SW 1271 (cell line): ENCODE measurements around the gene PDE6C.

ENCODE experiments used
- DNase-seq, 2 experiments: peaks; one replicate each; lab custom pipeline; 2025; lab: John Stamatoyannopoulos, UW

The PDE6C gene

DNA sequence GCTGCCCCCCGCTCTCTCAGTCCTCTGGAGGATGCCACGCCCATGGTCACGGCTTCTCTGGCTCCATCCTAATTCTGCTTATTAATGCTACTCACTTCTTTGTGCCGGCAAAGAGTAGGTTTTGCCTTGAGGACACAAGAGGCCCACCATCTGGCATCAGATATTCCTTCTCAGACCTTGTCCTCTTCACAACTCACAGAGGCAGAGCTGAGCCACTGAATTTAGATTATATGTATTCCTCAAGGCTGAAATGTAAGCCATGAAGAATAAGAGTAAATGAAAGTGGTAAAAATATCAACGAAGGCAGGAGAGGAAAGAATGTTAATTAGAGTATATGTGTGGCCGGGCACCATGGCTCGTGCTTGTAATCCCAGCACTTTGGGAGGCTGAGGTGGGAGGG is 17.8 kb upstream of the PDE6C start:
- no peak for DNase-seq

GRCh38 chr10:93595378-93596161 is 16.8 kb upstream of the PDE6C start:
- DNase-seq = no peak

DNA sequence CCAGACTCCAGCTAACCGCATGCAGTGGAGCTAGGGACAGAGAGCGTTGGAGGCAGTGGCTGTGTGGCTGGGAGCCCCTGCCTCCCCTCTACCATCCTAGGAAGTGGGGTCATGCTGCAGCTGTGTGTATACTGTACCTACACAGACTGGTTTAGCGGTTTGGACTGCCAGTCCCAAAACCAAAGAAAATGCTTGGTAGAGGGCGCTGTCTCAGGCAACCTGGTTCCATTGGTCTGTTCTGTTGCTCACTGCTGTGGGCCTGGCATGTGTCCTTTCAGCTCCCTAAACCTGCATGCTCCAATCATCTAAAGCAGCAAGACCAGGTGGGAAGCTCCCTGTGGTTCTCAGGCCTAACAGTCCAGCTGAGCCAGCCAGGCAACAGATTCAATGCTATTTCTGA is 15.8 kb upstream of the PDE6C start:
- DNase-seq = no peak

GRCh38 chr10:93597075-93597599 is 15.2 kb upstream of the PDE6C start:
- DNase-seq = no peak

DNA sequence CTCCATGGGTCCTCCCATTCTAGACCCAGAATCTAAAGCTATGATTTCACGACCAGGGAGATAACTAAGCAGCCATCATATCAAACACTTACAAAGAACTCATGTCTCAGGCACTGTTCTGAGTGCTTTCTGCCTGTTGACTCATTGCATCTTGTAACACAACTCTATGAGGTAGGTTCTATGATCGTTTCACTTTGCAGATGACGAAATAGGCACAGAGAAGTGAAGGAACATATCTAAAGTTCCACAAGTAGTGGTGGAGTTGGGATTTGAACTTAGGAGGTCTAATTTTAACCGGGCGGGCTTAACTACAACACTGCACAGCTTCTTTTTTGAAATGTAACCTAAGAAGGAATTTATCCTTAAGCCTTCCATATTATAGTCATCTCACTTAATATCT is 14.2 kb upstream of the PDE6C start:
- DNase-seq = no peak

GRCh38 chr10:93599335-93599734 is 13.0 kb upstream of the PDE6C start:
- DNase-seq = no peak

- DNase-seq = no peak
Measured at GRCh38 chr10:93599778-93600177, 12.6 kb upstream of the PDE6C start.

DNA sequence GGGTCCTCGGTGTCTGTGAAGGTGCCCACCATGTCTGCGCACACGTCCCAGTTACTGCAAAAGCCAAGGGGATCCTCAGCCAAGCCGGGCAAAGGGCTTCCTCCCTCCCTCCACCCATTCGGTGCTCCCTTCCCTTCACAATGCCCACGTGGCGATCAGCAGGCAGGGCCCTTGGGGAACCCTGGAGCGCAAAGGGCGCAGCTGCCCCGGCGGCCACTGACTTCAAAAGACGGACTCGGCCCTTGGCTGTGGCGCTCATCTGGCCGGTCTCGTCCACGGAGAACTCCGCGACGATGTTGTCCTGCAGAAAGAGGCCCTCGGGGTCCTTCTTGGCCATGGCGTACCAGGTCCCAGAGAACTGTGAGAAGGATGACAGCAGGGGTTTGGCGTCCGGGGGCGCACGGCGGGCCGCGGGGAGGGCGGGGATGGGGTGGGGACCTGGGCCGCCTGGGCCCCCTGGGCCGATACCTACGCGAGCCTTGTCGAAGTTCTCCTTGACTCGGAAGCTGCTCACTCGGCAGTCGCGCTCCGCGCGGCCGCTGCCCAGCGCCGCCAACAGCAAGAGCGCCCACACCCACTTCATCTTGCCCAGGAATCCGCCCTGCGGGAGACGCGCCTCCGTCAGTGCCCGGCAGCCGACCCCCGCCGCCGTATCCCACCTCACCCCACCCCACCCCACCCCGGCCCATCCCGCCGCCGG is 11.7 kb upstream of the PDE6C start:
- DNase-seq = no peak

DNA sequence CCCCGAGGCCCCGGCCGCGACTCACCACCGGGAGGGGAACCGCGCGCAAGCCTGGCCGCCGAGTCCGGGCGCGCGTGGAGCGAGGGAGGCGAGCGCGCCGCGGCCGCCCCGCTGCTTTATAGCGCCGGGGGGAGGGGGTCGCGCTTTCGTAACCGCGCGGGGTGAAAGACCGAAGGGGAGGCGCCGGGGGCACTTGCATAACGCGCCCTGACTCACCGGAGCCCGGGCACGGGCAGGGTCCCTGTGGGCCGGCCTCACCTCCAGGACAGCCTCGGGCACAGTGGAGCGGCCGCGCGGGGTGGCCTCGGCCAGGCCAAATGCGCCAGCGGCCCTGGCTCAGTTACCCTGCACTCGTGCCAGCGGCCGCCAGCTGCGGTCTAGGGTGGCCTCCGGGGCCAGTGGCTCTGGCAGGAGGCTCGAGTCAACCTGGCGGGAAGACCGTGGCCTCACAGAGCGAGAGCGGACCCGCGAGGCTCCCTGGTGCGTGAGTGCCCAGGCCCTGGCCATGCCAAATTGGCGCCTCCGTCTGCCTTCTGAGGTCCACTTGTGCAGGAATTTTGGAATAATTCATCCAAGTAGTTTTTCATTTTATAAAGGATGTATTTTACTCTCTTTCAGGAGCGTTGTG is 11.1 kb upstream of the PDE6C start, which contains the start of gene RBP4:
Gene RBP4, minus strand, starts transcription at position 90 of the 628 bp plus-strand sequence. CDS start 207 bp downstream, outside the sequence.
- DNase-seq = no peak

- DNase-seq = no peak
Measured at GRCh38 chr10:93601774-93602162, 10.6 kb upstream of the PDE6C start.

GRCh38 chr10:93603023-93603422 is 9.3 kb upstream of the PDE6C start:
- DNase-seq = no peak

GRCh38 chr10:93604146-93604545 is 8.2 kb upstream of the PDE6C start:
- DNase-seq = no peak

DNA sequence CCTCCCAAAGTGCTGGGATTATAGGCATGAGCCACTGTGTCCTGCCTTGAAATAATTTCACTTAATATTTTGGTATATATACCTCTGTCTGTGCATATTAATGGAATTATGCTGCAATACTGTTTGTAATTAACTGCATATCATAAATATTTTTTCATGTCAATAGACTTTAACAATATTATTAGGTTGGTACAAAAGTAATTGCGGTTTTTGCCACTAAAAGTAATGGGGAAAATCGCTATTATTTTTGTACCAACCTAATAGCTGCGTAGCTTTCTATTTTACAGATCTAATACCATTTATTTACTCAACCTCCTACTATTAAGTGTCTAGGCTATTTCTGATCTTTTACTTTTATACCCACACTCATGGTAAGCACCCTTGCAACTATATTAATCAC is 3.9 kb upstream of the PDE6C start:
- DNase-seq = no peak

DNA sequence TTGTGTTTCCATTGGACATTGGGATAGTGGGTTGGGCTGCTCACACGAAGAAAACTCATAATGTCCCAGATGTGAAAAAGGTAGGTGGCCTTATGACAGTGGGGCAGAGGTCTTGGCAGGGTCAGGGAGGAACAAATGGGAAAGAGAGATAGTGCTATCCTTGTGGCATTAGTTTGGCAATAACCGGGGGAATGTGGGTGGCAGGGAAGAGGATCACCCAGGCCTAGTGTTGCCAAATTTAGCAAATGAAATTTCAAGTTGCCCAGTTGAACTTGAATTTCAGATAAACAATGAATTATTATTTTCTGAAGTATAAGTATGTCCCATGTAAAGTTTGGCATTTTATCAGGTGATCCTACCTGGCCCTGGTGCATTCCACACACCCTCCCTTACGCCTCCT is 789 bp downstream of the PDE6C start:
- DNase-seq = no peak

- DNase-seq = no peak
Measured at GRCh38 chr10:93614101-93614825, 1.9 kb downstream of the PDE6C start.

GRCh38 chr10:93615576-93616235 is 3.4 kb downstream of the PDE6C start:
- DNase-seq = no peak

DNA sequence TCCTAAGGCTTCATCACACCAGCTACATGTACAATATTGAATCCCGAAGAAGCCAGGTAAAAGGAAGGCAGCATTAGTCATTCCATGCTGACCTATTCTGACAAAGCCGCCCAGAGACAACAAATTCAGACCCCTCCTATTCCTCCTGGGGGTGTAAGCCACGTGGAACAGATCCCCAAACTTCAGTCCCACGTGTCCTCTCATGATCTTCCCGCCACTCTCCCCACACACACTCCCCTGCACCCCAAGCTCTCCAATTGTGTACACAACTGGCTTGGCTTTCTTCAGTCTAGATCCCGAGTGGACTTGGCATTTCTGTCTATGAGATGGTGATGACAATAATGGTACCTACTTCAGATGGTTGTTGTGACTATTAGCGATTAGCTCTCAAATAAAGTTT is 8.6 kb downstream of the PDE6C start:
- no peak for DNase-seq

DNA sequence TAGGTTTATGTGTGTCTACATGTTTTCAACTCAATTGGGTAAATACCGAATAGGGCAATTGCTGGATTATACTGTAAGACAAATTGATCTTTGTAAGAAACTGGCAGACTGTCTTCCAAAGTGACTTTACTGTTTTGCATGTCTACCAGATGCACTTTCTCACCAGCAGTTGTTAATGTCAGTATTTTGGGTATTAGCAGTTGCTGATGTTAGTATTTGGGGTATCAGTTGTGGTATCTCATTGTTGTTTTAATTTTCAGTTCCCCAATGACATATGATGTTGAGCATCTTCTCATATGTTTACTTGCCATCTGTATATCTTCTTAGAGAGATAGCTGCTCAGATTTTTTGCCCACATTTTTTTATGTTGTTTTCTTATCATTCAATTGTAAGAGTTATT is 10.6 kb downstream of the PDE6C start:
- DNase-seq = no peak

GRCh38 chr10:93628858-93629257 is 16.5 kb downstream of the PDE6C start:
- no peak for DNase-seq

- DNase-seq = no peak
Measured at GRCh38 chr10:93629647-93630305, 17.4 kb downstream of the PDE6C start.
